HEK293 (cell line): Measurements from ENCODE around the gene MLH3.
A peak's percentile ranks its signal among the peaks of the same experiment; 100 is the strongest.

Experiments used
- CTCF ChIA-PET: fragments of 350-600 bp; formaldehyde crosslinking; extraction: SDS; loops from one replicate; lab custom pipeline; 2021; ENCODE audit warnings: antibody characterized with exemption; lab: Yijun Ruan, JAX
- POLR2A ChIA-PET: fragments of 300-600 bp; formaldehyde crosslinking; extraction: SDS; loops from one replicate; lab custom pipeline; 2020; ENCODE audit warnings: antibody characterized with exemption, inconsistent platforms; lab: Yijun Ruan, JAX
- H3K27ac ChIP-seq: fragments of 200-500 bp; sonication (Bioruptor generic); 2 replicates; pipeline ENCODE4 v1.5.1; 2014; ENCODE audit warnings: low read depth, low read length, control low read depth, inconsistent platforms; ENCODE audit errors: extremely low read depth
- H3K36me3 ChIP-seq, 2 experiments: fragments of 200-500 bp in 1 of 2; sonication (Bioruptor generic) in 1 of 2; 1 replicate in 1 of 2; 2 replicates in 1 of 2; pipeline ENCODE4 v1.5.1; 2014 to 2017; ENCODE audit warnings: inconsistent platforms in 2 of 2, low read length in 2 of 2; ENCODE audit not compliant: control insufficient read depth in 2 of 2, insufficient read depth in 1 of 2
- H3K4me1 ChIP-seq: fragments of 200-500 bp; sonication (Bioruptor generic); 2 replicates; pipeline ENCODE4 v1.5.1; 2014; ENCODE audit warnings: mild to moderate bottlenecking, low read length, inconsistent platforms; ENCODE audit not compliant: control insufficient read depth, insufficient read depth
- H3K4me3 ChIP-seq: 2 replicates; pipeline ENCODE4 v1.5.1; 2011; ENCODE audit warnings: low read depth, mild to moderate bottlenecking, control low read depth, low read length, moderate library complexity
- H3K9me3 ChIP-seq: fragments of 200-500 bp; sonication (Bioruptor generic); 2 replicates; pipeline ENCODE4 v1.5.1; 2014; ENCODE audit warnings: low read depth, low read length, inconsistent platforms; ENCODE audit not compliant: control insufficient read depth, insufficient read depth
- AEBP2 ChIP-seq: fragments of 450-650 bp; formaldehyde crosslinking; IDR thresholded peaks from 2 replicates; pipeline ENCODE4 v1.5.1; 2016; ENCODE audit warnings: missing biosample characterization, missing genetic modification characterization, borderline replicate concordance
- BCL11B ChIP-seq: fragments of 450-650 bp; formaldehyde crosslinking; IDR thresholded peaks from 2 replicates; pipeline ENCODE4 v1.5.1; 2016; ENCODE audit warnings: low read depth, missing biosample characterization, missing genetic modification characterization
- GLI4 ChIP-seq: fragments of 450-650 bp; formaldehyde crosslinking; IDR thresholded peaks from 2 replicates; pipeline ENCODE4 v1.5.1; 2016; ENCODE audit warnings: missing biosample characterization, missing genetic modification characterization
- IKZF3 ChIP-seq: fragments of 450-650 bp; IDR thresholded peaks from 2 replicates; pipeline ENCODE4 v1.5.0; 2018; ENCODE audit warnings: missing biosample characterization, mild to moderate bottlenecking, missing genetic modification characterization, moderate library complexity
- KLF1 ChIP-seq: fragments of 450-650 bp; formaldehyde crosslinking; IDR thresholded peaks from 2 replicates; pipeline ENCODE4 v1.5.1; 2016; ENCODE audit warnings: missing biosample characterization, missing genetic modification characterization
- KLF16 ChIP-seq: fragments of 450-650 bp; formaldehyde crosslinking; IDR thresholded peaks from 2 replicates; pipeline ENCODE4 v1.5.1; 2017; ENCODE audit warnings: missing biosample characterization, missing genetic modification characterization
- REPIN1 ChIP-seq: fragments of 450-650 bp; formaldehyde crosslinking; IDR thresholded peaks from 2 replicates; pipeline ENCODE4 v1.5.1; 2017; ENCODE audit warnings: missing biosample characterization, missing genetic modification characterization, low read depth
- SP7 ChIP-seq: fragments of 450-650 bp; formaldehyde crosslinking; IDR thresholded peaks from 2 replicates; pipeline ENCODE4 v1.5.1; 2016; ENCODE audit warnings: missing biosample characterization, missing genetic modification characterization
- TCF7L2 ChIP-seq: IDR thresholded peaks from 2 replicates; pipeline ENCODE4 v1.6.1; 2011; ENCODE audit warnings: low read depth, mild to moderate bottlenecking, inconsistent platforms, low read length, moderate library complexity, borderline replicate concordance
- ZFP3 ChIP-seq: fragments of 450-650 bp; formaldehyde crosslinking; IDR thresholded peaks from 2 replicates; pipeline ENCODE4 v1.5.1; 2016; ENCODE audit warnings: low read depth, missing biosample characterization, missing genetic modification characterization
- ZNF155 ChIP-seq: fragments of 450-650 bp; formaldehyde crosslinking; IDR thresholded peaks from 2 replicates; pipeline ENCODE4 v1.5.1; 2016; ENCODE audit warnings: missing biosample characterization, missing genetic modification characterization
- ZNF157 ChIP-seq: fragments of 450-650 bp; formaldehyde crosslinking; IDR thresholded peaks from 2 replicates; pipeline ENCODE4 v1.5.1; 2016; ENCODE audit warnings: missing biosample characterization, missing genetic modification characterization
- ZNF266 ChIP-seq: fragments of 450-650 bp; formaldehyde crosslinking; IDR thresholded peaks from 2 replicates; pipeline ENCODE4 v1.5.1; 2016; ENCODE audit warnings: missing biosample characterization, missing genetic modification characterization, low read depth
- ZNF302 ChIP-seq: fragments of 450-650 bp; formaldehyde crosslinking; IDR thresholded peaks from 2 replicates; pipeline ENCODE4 v1.5.1; 2016; ENCODE audit warnings: missing biosample characterization, missing genetic modification characterization, low read depth
- ZNF350 ChIP-seq: fragments of 450-650 bp; formaldehyde crosslinking; IDR thresholded peaks from 2 replicates; pipeline ENCODE4 v1.5.0; 2017; ENCODE audit warnings: missing biosample characterization, mild to moderate bottlenecking, missing genetic modification characterization
- ZNF362 ChIP-seq: fragments of 450-650 bp; formaldehyde crosslinking; IDR thresholded peaks from 2 replicates; pipeline ENCODE4 v1.5.1; 2016; ENCODE audit warnings: missing biosample characterization, missing genetic modification characterization
- ZNF510 ChIP-seq: fragments of 450-650 bp; formaldehyde crosslinking; IDR thresholded peaks from 2 replicates; pipeline ENCODE4 v1.5.1; 2018; ENCODE audit warnings: mild to moderate bottlenecking, missing genetic modification characterization, missing biosample characterization; ENCODE audit not compliant: insufficient replicate concordance
- ZNF513 ChIP-seq: fragments of 450-650 bp; IDR thresholded peaks from 2 replicates; pipeline ENCODE4 v1.5.1; 2018; ENCODE audit warnings: missing biosample characterization, missing genetic modification characterization
- ZNF521 ChIP-seq: fragments of 450-650 bp; formaldehyde crosslinking; IDR thresholded peaks from 2 replicates; pipeline ENCODE4 v1.5.1; 2017; ENCODE audit warnings: missing biosample characterization, mild to moderate bottlenecking, missing genetic modification characterization
- ZNF610 ChIP-seq: fragments of 450-650 bp; formaldehyde crosslinking; IDR thresholded peaks from 2 replicates; pipeline ENCODE4 v1.5.1; 2016; ENCODE audit warnings: missing biosample characterization, missing genetic modification characterization, borderline replicate concordance
- ZNF639 ChIP-seq: fragments of 450-650 bp; formaldehyde crosslinking; IDR thresholded peaks from 2 replicates; pipeline ENCODE4 v1.5.1; 2016; ENCODE audit warnings: missing biosample characterization, missing genetic modification characterization
- ZNF837 ChIP-seq: fragments of 450-650 bp; formaldehyde crosslinking; IDR thresholded peaks from 2 replicates; pipeline ENCODE4 v1.5.1; 2016; ENCODE audit warnings: missing biosample characterization, missing genetic modification characterization

Gene MLH3

GRCh38 chr14:75011356-75011994 lies 39.8 kb downstream of the MLH3 start:
- ChIA-PET POLR2A (no interaction called here), CTCF (interaction anchor here (0.6 to 2.3 kb wide), 2 partner anchors 16 to 66 kb away, joined by 3 to 5 read pairs; no protein-coding TSS in a partner anchor)
- no peaks in the 10 kb centered on the region for H3K9me3 ChIP-seq
- TF ChIP-seq ZNF521 (no peak), SP7 (tag by site-specific recombination) (peak; percentile 46; the same call in 1 of the 2 replicates)
- H3K27ac ChIP-seq, result peak overlapping the region; percentile 31; the same call in 1 of the 2 replicates
- peaks cover 54 to 89% of the 10 kb centered on the region in 2 experiments for H3K36me3 ChIP-seq
- no peak overlapping the region for H3K4me3 ChIP-seq
- H3K4me1 ChIP-seq, result no peaks in the 10 kb centered on the region

GRCh38 chr14:75010472-75011093 lies 40.7 kb downstream of the MLH3 start:
- no peaks in the 10 kb centered on the region for H3K9me3 ChIP-seq
- H3K4me1 ChIP-seq, result no peaks in the 10 kb centered on the region
- H3K27ac ChIP-seq, result no peak overlapping the region
- peaks cover 55 to 90% of the 10 kb centered on the region in 2 experiments for H3K36me3 ChIP-seq
- ChIA-PET POLR2A (no interaction called here), CTCF (no interaction called here)
- no peak overlapping the region for H3K4me3 ChIP-seq
- TF ChIP-seq KLF1 (tag by site-specific recombination) (no peak), ZNF266 (tag by site-specific recombination) (no peak), ZNF837 (no peak), ZNF302 (tag by site-specific recombination) (no peak), ZNF350 (tag by site-specific recombination) (no peak), ZNF510 (tag by site-specific recombination) (no peak)

- Histone ChIP-seq H3K4me3 (no peak overlapping the region), H3K36me3 (peaks cover 52 to 91% of the 10 kb centered on the region in 2 experiments), H3K9me3 (no peaks in the 10 kb centered on the region), H3K27ac (peak overlapping the region; percentile 18; the same call in 1 of the 2 replicates), H3K4me1 (no peaks in the 10 kb centered on the region)
- POLR2A ChIA-PET, result no interaction called here
- TF ChIP-seq ZNF155 (tag by site-specific recombination) (no peak), ZNF639 (tag by site-specific recombination) (no peak), KLF16 (tag by site-specific recombination) (no peak), ZNF513 (no peak)
- CTCF ChIA-PET, result no interaction called here
Observed at GRCh38 chr14:75009176-75009575, 42.1 kb downstream of the MLH3 start.

- H3K4me3 ChIP-seq, result no peak overlapping the region
- no peaks in the 10 kb centered on the region for H3K4me1 ChIP-seq
- no peaks in the 10 kb centered on the region for H3K9me3 ChIP-seq
- H3K36me3 ChIP-seq, result peaks cover 47 to 65% of the 10 kb centered on the region in 2 experiments
- POLR2A ChIA-PET, result no interaction called here
- H3K27ac ChIP-seq, result no peak overlapping the region
- CTCF ChIA-PET, result no interaction called here
- TF ChIP-seq ZNF362 (no peak), IKZF3 (tag by site-specific recombination) (no peak), BCL11B (tag by site-specific recombination) (no peak), ZFP3 (tag by site-specific recombination) (no peak), ZNF610 (no peak), GLI4 (tag by site-specific recombination) (no peak), AEBP2 (tag by site-specific recombination) (no peak), TCF7L2 (no peak), ZNF157 (tag by site-specific recombination) (no peak), REPIN1 (tag by site-specific recombination) (no peak)
Observed at GRCh38 chr14:75005357-75005756, 45.9 kb downstream of the MLH3 start.
